Measurements from ENCODE around the gene DDA1.

DDA1 gene

DNA sequence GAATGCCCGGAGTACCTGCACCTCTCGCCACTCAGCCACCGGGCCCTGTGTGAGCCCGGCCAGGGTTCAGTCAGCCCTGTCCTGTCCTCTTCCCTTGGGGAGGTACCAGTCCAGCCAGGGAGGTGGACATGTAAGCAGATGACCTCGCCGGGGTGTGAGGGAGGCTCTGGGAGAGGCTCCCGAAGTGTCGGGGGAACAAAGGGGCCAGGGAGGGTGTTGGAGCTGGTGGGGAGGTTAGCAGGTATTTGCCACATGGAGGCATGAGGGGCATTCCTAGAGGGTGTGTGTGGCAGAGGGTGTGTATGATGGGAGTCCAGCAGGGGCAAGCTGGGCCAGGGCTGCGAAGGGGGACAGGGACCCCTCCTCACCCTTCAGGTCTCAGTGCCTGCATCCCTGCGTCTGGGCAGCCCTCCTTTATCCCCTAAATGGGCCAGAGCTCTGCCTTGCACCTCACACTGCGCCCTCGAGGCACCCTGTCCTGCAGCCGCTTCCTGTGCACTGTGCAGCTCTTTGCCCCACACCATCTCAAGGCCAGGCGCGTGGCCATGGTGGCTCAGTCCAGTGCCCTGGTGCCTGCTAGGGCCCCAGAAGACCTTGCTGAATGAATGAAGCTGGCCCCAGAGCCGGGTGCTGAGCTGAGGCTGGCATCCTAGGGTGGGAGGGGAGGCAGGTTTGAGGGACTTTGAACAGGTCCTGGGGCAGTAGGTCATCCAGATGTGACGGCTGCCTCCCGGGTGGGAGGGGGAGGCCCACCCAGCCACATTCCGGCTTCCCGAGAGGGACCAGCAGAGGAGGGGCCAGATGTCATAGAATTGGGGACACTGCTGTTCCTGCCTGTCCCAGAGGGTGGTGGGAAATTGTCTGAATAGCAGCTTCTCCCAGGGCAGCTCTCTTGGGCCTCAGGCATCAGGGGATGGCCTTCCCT is 3.1 kb downstream of the DDA1 start:
- no peak for DNase-seq

GRCh38 chr19:17314007-17314593 is 4.7 kb downstream of the DDA1 start:
- DNase-seq: no peak

- DNase-seq: no peak
These were observed 9.6 kb downstream of the DDA1 start for GRCh38 chr19:17318966-17319365.

DNA sequence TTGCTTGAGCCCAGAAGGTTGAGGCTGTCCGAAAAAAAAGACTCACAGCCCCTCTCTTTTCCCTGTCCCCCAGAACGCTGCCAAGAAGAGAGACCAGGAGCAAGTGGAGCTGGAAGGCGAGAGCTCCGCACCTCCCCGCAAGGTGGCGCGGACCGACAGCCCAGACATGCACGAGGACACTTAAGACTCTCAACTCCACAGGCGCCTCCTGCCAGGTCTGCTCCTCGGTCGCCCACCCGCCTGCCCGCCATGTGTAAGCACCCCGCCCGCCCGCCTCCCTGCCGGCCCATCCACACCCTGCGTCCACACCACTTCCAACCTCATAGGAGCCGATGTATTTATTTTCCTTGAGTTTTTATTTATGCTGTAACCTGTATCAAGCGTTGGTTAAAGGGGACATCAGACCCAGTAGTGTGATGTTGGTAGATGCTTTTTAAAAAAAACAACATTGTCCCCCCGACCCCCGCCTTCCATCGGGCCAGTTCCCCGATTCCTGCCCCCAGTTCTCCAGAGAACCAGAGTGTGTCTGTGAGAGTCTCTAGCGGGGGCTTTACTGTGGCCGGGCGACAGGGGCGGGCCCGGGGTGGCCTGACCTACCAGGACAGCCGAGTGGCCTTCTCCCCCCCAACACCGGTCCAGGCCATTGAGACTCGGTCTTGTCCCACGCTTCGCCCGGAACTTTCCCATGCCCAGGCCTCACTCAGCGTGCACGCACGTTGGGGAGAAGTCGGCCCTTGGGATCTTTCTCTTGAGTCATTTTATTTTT is 10.3 kb downstream of the DDA1 start:
- DNase-seq: no peak

- DNase-seq: no peak
These were observed 11.1 kb downstream of the DDA1 start for GRCh38 chr19:17320435-17320834.

DNA sequence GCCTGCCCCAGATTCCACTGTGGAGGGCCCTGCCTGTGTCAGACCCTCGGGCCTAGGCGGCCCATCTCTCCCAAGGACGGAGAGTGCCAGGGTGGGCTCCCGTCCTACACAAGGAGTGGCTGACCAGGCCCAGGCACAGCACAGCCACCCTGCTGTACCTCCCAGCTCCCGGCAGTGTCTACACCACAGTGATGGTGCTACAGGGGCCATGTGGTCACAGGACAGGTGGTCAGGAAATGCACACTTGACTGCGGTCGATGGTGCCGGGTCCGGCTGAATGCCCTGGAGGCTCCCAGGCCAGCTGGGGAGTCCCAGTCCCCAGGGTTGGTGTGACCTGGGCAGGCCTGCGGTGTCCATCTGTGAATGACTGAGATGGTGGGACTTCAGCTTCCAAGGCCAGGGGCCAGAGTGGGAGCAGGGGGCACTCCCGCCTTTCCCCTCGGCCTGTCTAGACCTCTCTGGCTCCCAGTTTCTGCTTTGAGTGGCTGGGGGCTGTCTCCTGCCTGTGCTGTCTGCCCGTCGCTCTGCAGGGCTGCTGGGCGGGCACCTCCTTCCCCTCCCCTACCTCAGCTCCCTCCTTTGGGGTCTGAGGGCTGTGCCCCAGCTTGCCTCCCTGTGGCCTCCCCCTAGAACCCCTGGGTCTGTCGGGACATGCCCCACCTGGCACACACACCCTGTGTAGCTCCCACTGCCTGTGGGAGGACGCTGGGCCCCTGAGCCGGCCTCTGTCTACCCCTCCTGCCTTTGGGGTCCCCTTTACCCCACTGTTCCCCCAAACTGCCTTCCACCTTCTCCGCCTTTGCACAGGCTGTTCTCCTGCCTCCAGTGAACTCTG is 12.5 kb downstream of the DDA1 start:
- no peak for DNase-seq

DNA sequence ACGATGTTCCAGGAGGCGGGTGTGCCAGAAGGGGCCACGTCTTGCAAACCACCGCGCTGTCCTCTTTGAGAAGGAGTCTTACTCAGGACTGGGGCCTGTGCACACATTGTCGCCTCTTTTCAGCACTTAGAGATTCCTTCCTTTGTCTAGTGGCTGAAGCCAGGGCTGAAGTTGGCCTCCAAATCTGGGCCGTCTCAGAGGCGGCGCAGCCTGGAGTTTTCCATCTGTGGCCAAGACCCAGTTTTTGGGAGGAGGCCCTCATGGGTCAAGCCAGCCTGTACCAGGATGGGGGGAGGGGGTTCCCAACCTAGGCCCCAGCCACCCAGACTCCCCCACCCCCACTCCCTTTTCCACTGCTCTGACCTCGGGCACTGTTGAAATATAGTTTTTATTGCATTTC is 13.5 kb downstream of the DDA1 start:
- no peak for DNase-seq

DNA sequence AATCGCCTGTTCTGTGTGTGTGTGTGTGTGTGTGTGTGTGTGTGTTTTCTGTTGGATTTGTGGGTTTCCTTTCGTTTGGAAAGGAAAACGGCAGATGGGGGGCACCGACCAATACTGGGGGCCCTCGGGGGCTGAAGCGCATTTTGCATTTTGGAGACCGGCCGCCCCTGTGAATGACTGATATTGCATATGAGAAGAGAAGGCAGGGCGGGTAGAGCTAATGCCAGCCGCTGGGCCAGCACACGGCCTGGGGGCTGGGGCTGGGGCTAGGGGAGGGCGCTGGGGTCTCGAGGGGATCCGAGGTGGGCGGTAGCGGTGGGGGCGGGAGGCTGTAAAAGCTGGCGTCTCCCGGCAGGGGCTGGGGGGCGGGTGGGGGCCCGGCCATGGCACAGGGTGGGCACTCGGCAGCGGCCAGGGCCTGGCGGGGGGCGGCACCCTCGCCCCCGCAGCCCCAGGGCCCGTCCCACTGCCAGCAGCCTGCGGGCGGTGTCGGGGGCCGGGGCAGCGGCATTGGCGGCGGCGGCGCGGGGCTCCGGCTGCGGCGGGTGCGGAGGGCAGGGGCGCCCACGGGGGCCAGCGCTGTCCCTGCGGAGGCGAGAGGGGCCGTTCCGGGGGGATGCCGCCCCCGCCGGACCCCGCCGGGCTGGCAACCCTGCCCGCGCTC is 14.1 kb downstream of the DDA1 start:
- no peak for DNase-seq

DNA sequence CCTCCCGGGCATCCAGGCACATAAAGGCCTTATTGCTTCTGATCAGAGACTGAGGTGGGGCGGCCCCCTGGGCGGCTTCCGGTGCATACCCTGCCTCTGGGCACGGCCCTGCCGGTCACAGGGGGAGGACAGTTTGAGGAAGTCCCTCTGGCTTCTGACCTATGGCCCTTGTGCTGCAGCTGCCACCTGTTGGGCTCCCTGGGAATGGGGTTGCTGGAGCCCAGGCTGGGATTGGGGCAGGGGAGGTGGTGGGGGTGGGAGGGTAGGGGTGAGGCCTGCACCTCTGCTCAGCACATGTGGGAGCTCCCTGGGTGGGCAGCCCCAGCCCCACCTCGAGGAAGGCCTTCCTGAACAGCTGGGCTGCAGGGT is 14.6 kb downstream of the DDA1 start:
- DNase-seq: no peak

DNA sequence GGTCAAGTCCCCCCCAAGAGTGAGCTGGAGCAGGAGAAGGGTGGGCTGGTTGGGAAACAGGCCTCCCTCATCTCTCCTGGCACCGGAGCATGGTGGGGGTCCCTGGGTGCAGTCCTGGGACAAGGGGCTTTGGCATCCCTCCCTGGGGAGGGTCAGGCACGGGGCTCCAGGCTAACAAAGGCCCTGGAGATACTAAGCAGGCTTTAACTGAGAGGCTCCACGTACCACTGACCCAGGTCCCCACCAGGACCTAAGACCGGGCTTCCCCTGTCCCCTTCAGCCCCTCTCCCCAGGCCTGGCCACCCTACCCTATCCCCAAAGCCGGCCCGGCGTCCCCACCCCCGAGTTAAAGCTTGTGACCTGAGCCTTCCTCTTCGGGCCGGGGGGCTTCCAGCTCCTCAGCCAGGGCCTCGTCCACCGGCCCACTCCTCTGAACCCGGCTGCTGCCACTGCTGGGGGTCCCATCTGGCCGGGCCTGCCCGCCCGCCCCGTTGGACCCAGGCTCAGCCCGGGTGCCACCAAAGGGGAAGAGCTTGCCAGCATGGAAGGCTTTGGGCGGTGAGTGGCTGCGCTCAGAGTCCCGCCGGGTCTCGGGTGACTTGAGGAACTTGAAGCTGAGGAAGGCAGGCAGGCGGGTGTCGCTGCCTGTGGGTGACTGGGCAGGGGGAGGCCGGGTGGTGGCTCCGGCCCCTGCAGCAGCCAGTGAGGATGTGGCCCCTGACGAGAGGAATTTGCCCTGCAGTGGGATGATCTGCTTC is 15.2 kb downstream of the DDA1 start:
- no peak for DNase-seq

- DNase-seq: no peak
These were observed 15.8 kb downstream of the DDA1 start for GRCh38 chr19:17325133-17325532.

GRCh38 chr19:17325881-17326594 is 16.7 kb downstream of the DDA1 start:
- no peak for DNase-seq

DNA sequence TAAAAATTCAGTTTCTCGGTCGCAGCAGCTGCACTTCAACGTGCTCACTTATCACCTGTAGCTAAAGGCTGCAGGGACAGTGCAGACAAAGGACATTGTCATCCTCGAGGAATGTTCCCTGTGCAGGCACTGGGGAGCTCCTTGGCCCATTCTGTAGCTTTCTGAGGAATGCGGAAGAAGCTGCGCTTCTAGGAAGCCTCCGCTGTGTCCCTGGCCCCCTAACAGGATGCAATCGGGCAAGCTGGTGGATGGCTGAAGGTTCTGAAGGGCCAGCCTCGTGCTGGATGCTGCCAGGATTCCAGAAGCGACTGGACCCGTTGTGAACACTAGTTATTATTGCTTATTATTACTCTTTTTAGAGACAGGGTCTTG is 17.2 kb downstream of the DDA1 start:
- no peak for DNase-seq

DNA sequence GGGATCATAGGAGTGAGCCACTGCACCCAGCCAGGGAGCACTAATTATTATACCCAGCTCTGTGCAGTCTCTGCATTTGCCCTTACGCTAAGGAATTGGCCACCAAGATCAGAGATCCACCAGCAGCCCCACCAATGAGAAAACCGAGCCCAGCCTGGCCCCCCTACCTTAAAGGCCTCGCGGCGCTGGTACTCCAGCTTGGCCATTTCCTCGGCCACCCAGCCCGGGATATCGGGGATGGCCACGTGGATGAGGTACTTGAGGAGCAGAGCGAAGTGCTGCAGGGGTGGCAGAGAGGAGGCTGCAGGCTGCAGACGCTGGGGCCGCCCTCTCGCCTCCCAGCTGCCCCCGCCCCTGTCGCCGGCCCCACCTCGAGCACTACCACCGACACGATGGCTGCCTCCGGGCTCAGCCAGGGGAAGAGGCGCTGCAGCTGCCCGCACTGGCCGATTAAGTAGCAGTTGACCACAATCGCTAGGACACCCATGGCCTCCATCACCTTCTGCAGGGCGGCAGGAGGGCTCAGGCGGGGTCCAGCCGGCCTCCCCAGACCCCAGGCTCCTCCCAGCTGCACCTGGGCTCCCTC is 17.8 kb downstream of the DDA1 start:
- no peak for DNase-seq

DNA sequence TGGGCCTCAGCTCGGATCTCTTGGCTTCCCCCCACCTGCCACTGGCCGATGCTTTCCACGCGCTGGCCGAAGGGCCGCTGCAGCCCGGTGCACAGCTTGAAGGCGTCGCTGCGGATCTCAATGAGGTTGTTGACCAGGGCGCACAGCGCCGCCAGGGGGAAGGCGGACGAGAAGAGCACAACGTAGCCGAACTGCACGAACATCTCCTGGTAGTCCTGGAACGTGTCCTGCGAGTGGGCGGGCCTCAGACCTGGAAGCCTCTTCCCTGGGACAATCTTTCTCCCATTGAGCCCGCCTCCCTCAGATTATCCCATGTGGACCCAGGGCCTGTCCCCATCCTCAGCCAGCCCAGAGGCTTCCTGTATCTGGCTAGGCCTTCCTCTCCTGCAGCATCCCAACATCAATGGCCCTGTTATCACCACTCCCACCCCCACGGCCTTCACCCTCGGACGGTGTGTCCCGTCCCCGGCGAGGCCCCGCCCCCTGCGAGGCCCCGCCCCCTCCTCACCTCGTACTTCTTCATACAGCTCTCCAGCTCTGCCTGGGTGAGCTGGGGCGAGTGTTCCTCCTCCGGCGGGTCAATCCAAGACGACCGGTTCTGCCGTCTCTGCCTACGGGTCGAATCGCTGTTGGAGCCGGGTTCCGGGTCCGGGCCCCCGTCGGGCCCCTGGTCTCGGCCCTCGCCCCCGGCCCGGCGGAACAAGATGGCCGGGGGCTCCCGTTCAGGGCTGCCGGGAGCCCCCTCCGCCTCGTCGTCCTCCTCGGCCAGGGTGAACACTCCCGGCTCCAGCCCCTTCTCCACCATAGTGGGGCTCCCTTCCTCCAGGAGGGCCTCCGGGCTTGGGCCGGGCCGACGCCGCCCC is 18.5 kb downstream of the DDA1 start:
- DNase-seq: no peak

DNA sequence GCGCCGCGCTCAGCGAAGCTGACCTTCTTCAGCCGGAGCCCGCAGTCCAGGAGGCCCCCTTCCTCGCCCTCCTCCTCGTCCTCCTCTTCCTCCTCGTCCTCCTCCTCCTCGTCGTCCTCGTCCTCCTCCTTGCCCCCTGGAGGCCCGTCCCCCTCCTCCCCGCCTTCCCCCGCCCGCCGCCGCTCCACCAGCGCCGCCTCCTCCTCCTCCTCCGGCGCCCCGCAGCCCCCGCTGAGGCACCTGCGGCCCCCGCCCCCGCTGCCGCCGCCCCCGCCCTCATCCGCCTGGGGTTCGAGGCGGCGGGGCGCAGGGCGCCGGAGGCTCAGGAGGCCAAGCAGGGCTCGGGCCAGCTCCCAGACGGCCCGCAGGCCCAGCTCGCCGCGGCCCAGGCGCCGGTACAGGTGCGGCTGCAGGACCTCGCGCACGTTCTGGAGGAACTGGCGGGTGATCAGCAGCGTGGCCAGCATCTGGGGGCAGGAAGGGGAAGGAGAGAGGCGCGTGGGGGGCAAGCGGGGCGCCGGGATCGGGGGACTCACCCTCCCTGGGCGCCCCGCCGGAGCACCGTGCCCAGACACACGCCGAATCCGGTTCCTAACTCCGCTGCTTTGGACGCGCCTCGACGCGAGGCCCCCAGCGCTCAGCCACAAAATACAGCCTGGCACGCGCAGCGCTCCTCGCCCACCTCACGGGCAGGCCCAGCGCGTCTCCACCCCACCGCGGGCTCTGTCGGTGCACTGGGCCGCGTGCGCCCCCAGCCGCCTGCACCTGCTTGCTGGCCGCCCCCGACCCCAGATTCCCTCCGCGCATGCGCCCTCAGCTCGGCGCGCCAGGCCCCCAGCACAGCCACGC is 19.4 kb downstream of the DDA1 start:
- no peak for DNase-seq

- no peak for DNase-seq
These were observed 20.3 kb downstream of the DDA1 start for GRCh38 chr19:17329366-17330261.

Data from NCI-H2081 (cell line).